HG03139 (cell line): ENCODE results near the gene DDX4.
A peak's percentile ranks its signal among the peaks of the same experiment; 100 is the strongest.
"Not testable (repeated sequence)": the region's sequence is repeated elsewhere in the genome, so short reads cannot be mapped to it uniquely, and the experiment has no call there.

ENCODE experiments used
- ATAC-seq: cut with Tn5 transposase; IDR thresholded peaks from one replicate; pipeline ENCODE4 v1.9.1; 2021; ENCODE audit not compliant: unreplicated experiment

The DDX4 gene

DNA sequence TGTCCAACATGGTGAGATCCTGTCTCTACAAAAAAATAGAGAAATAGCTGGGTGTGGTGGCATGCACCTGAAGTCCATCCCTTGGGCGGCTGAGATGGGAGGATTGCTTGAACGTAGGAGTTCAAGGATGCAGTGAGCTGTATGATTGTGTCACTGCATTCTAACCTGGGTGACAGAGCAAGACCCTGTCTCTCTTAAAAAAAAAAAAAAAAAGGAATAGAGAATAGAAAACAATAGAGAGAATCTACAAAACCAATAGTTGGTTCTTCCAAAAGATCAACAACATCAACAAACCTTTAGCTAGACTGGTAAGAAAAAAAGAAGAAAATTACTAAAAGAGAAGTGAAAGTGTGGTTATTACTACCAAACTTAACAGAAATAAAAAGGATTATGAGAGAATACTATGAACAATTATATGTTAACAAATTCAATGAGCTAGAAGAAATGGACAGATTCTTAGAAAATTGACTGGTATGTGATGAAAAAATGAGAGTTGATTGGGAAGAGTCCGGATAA is 17.6 kb upstream of the DDX4 start:
- no peak for ATAC-seq

DNA sequence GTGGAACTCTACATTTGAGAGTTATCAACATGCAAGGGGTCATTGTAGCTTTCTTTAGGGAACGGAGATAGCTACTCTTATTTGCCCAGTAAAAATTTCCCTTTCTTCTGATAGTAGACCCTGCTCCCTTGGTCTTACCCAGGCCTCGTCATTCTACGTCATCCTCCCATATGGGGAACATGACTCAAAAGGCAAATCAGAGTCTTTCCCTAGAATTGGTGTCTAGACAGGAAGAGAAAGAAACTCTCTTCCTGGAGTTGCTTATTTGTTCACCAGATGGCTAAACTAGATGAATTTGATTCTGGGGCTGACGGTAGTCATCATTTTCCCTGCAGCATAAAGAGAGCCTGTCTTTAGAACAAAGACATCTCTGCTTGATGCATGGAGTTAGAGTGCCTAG is 13.6 kb upstream of the DDX4 start:
- no peak for ATAC-seq

DNA sequence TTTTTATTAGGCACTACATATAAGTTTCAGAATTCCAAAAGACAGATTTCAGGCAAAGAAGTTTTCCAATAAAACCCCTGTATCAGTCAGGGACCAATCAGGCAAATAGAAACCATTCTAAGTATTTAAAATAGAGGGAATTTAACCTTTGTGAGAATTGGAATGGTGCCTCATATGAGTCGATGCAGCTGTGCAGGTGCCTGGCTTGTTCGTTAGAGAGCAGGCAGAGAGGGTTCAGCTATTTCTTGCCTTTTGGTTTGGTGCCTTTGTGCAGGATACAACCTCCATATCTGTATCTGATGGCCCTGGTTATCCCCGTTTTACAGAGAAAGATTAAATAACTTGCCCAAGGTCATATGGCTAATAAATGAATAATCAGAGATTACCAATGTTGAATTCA is 6.0 kb upstream of the DDX4 start:
- ATAC-seq: no peak

DNA sequence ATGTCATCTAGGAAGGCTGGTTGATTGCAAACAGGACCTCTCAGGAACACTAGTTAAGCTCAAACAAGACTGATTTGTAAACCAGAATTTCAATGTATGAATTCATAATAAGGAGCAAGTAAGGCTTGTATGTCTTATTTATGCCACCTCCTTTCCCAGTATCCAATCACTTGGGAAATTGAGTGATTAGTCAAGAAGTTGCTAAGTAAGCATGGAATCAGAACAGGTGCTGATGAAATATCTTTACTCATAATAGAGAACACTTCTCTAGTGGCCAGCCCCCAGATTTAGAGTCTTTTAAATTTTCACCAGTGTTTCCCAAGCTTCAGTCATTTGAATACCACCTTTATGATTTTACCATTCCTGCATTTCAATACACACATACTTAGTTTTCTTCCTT is 5.3 kb upstream of the DDX4 start:
- no peak for ATAC-seq

DNA sequence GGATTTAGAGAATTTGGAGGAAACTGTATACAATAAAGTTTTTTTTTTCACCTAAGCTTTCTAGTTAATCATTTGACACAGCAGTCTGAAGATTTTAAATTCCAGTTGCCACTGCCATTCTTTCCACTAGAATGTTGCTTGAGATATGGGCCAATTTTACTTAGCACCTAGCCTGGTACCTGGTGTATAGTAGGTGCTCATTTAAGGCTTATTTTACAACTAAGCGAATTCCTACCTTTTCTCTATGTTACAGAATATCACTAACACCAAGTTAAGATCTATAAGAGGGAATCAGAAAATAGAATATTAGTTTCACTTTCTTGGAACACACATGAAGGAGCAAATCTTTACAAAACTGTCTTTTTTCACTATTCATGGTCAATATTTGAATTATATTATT is 3.2 kb upstream of the DDX4 start:
- no peak for ATAC-seq

DNA sequence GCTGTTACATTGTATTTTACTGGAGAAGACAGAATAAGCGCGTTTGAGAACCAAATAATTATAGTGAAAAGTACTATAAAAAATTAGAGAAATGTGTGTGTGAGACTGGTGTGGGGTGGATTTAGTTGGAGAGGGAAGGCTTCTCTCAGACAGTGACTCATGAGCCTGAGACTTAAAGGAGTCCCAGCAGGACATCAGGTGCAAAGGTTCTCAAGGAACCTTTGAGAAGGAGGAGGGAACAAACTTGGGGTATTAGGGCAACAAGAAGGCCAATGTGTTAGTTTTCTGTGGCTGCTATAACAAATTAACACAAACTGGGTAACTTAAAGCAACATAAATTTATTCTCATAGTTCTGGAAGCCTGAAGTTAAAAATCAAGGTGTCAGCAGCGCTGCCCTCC is 4.9 kb downstream of the DDX4 start:
- ATAC-seq: no peak

DNA sequence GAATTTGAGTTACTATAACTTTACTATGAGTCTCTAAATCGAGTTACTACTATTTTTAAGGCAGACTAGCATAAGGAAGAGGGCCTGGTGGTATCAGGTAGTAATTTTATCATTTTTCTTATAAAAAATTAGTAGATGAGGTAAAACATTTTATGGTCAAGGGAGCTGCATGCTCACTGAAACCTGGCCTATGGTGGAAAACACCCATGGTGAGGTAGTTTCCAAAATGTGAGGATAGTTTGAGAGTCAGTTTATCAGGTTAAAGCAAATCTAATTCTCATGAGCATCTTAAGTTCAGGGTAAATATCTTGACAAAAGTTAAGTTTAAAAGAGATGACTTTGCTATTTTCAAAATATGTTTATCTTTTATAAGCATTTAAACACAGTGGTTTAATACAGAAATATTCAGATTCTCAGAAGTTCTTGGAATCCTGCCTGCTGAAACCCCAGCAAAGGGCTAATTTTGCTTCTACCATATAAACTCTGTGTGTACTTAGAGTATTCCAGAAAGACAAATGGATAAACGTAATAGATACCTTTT is 10.0 kb downstream of the DDX4 start:
- no peak for ATAC-seq

DNA sequence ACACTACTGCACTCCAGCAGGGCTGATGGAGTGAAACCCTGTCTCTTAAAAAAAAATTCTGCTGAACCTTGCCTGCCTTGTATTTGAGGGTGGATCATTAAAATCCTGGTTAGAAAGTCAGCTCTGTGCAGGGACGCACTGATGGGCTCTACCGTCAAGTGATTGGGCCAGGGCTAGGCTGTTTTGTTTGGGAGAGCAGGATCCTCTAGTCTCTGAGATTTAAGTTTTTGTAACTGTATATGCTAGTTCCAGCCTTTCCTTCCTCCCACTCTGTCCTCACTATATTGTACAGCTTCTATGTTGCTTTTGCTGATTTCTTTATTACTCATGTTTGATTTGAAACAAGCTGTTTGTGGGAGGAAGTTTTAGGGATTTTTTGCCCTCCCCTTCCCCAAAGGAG is 11.5 kb downstream of the DDX4 start:
- ATAC-seq: no peak

DNA sequence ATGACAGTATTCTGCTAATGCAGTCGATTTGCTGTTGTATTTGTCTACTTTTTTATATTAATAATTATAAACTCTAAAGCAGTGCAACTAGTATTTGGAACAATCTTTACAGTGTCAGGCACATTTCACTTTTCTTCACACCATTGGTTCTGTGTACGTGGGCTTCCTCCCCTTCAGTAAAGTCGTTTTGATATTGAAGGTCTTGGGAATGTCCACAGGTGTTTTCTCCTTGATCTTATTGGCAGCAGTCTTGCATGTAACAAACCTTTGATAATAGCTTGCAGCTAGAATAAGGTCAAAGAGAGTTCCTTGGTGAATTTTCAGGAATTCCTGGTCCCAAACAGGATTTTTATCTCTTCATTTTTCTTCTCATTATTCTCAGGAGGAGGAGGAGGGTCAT is 12.2 kb downstream of the DDX4 start:
- no peak for ATAC-seq

DNA sequence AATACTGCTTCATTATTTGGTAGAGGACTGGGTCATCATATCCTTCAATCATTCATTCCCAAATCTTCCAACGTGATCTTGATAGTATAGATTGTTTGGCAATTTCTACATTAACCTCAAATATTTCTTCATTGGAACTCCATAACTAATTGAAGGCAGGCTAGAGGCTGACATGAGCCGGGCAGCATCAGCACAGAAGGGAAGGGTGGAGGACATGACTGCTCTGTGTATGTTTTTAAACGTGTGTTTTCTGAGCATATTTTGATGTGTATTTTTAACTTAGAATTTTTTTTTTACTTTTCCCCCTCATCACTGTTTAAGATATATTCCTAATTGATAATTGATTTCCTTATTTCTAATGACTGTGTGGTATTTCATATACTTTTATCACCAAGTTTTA is 12.6 kb downstream of the DDX4 start:
- ATAC-seq: no peak

DNA sequence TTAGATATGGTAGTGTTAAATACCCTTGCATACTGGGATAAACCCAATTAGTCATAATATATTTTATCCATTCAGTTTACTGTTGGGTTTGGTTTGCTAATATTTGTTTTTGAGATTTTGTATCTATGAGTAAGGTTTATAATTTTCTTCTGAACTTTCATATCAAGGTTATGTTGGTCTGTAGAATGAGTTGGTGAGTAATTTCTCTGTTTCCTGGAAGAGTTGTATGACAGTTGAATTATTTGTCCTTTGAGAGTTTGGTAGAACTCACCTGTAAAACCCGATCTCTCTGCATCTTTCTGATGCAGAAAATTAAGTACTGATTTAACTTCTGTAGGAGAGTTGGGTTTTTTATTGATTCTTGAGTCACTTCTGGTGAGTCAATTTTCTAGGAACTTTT is 20.4 kb downstream of the DDX4 start:
- ATAC-seq: no peak

DNA sequence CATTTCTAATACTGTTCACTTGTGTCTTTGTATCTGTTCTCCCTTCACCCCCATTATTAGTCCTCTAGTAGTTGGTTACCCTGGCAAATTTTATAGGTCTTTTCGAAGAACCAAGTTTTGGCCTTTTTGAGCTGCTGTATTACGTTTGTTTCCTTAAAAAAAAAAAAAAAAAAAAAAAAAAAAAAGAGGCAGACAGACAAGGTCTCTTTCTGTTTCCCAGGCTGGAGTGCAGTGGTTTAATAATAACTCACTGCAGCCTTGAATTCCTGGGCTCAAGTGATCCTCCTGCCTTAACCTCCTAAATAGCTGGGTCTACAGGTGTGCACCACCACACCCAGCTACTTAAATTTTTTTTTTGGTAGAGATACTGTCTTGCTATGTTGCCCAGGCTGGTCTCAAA is 20.9 kb downstream of the DDX4 start:
- no peak for ATAC-seq

DNA sequence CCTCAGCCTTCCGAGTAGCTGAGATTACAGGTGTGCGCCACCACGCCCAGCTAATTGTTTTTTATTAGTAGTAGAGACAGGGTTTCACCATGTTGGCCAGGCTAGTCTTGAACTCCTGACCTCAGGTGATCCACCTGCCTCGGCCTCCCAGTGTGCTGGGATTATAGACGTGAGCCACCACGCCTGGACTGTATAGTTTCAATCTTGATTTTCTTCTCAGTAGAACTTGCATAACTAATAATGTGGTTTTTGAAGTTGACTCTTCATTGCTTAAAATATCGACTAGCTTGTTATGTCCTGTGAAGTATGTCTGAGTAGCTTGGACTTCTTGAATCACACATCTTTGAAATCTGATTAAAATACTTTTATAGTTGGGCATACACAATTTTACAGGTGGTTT is 23.9 kb downstream of the DDX4 start:
- ATAC-seq: not testable (repeated sequence)

DNA sequence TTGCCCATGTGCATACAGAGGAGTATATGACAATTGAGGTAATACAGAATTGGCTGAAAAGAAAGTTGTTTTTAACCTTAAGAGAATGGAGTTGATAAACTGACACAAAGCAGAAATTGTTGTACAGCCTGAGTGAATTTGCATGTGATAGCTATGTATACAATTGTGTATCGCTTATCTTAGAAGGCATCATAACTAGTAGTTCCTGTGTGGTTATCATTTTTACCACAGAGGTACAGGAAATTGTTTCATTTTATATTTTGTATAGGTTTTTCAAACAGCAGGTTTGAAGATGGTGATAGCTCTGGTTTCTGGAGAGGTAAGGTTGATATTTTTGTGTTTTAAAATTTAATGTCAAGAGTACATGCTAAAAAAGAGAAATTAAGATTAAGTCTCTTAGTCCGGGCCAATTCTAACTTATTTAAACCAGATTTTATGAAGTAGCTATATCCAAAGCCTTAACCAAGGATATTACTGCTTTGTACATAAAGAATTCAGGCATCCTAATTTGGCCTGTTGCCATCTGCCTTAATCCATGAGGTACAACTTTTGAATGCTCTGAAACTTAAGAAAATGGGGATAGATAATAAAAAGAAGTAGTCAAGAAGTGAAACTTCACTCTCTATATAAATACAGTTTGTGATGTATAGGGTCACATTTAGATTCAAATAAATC is 26.0 kb downstream of the DDX4 start:
- peak; percentile 85 for ATAC-seq

DNA sequence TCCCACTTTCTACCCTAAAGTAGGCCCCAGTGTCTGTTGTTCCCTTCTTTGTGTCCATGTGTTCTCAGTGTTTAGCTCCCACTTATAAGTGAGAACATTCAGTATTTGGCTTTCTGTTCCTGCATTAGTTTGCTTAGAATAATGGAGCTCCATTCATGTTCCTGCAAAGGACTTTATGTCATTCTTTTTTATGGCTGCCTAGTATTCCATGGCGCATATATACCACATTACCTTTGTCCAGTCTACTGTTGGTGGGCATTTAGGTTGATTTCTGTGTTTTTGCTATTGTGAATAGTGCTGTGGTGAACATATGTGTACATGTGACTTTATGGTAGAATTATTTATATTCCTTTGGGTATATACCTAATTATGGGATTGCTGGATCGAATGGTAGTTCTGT is 30.4 kb downstream of the DDX4 start:
- no peak for ATAC-seq

DNA sequence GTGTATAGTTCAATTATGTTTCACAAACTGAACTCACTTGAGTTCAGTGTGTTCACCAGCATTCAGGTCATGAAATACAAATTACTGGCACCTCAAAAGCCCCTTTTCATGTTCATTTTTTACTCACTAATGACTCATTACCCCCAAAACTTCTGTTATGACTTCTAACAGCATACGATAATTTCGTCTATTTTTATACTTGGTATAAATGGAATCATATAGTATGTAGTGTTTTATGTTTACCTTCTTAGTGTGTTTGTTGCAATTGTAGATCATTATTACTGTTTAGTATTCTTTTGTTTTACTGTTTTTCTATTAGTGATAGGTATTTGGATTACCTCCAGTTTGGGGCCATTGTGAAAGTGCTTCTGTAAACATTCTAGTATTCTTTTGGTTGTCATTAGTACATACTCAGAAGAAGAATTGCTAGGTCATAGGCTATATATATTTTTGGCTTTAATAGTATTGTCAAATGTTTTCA is 33.4 kb downstream of the DDX4 start:
- ATAC-seq: no peak

DNA sequence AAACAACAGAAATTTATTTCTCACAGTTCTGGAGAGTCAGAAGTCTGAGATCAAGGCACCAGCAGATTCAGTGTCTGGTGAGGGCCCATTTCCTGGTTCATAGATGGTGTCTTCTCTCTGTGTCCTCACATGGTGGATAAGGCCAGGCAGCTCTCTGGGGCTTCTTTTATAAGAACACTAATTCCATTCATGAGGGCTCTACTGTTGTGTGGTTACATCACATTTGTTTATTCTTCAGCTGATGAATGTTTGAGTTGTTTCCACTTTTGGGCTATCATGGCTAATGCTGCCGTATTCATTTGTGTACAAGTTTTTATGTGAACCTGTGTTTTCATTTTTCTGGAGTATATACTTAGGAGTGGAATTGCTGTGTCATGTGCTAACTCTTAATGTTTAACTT is 35.2 kb downstream of the DDX4 start:
- ATAC-seq: no peak

DNA sequence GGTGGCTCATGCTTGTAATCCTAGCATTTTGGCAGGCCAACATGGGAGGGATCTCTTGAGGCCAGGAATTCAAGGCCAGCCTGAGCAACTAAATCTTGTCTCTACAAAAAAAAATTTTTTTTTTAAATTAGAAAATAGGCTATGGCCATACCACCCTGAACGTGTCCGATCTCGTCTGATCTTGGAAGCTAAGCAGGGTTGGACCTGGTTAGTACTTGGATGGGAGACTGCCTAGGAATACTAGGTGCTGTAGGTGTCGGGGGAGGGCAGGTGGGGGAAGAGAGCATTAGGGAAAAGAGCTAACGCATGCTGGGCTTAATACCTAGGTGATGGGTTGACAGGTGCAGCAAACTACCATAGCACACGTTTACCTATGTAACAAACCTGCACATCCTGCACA is 39.5 kb downstream of the DDX4 start:
- ATAC-seq: no peak

DNA sequence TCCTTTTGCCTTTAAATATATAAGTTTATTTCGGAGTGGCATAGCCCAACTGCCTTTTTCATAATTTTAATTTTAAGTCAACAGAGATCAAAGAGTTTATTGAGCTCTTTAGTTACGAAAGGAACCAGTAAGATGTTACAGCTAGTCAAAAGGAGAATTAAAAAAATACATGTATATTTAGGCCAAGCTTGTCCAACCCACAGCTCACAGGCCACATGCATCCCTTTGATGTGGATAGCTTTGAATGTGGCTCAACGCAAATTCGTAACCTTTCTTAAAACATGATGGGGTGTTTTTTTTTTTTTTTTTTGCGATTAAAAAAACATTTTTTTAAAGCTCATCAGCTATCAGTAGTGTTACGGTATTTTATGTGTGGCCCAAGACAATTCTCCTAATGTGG is 63.1 kb downstream of the DDX4 start:
- no peak for ATAC-seq

DNA sequence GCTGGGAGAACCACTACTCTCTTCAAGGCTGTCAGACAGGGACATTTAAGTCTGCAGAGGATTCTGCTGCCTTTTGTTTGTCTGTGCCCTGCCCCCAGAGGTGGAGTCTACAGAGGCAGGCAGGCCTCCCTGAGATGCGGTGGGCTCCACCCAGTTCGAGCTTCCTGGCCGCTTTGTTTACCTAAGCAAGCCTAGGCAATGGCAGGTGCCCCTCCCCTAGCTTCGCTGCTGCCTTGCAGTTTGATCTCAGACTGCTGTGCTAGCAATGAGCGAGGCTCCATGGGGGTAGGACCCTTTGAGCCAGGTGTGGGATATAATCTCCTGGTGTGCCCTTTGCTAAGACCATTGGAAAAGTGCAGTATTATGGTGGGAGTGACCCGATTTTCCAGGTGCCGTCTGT is 71.0 kb downstream of the DDX4 start:
- ATAC-seq: not testable (repeated sequence)

DNA sequence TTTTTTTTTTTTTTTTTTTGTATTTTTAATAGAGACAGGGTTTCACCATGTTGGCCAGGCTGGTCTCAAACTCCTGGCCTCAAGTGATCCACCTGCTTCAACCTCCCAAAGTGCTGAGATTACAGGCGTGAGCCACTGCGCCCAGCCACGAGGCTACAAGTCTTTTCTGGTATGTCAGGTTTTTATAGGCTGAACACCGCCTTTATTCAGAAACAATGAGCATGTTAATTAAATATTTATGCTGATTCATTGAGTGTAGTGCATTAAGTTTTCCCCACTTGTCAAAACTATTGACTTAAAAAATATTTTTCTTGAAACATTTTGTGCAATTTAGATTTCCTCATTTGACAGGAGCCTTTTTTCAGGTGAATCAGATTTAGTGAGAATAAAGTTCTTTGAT is 78.1 kb downstream of the DDX4 start:
- not testable (repeated sequence) for ATAC-seq

DNA sequence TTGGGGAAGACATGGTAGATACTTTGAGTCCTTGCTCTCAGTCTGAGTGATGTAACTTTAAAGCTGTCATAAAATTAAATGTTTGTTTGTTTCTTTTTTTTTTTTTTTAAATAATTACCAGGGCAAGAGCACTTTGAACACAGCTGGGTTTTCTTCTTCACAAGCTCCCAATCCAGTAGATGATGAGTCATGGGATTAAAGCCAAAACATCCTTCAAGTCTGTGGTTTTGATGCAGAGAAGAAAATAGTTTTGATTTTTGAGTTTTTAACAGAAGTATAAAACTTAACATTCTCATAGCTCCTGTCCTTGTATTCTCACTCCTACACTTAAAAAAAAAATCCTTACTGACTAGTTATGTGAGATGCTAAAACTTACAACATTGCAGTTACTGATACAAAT is 78.5 kb downstream of the DDX4 start:
- ATAC-seq: no peak

DNA sequence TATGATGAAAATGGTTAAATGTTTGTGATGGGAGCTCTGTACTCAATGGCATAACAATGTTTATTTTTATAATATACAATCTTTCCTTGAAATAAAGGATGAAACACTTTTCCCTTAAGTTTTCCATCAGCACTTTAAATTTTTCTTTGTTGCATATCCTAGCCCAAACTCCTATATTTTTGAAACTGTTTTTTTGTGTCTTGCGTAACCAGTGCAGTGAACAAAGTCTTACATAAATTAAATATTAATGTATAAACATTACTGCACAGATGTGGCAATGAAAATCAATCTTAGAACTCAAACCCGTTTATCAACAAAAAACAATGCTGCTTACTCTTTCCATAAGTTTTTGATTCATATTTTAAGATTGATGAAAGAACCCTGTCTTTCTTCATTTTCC is 79.2 kb downstream of the DDX4 start:
- ATAC-seq: no peak
